HFFc6 (cell line): ENCODE results near the gene USP24. TPM values are rescaled to one million over a fixed set of nuclear protein-coding genes. Genes with fewer than 3 reads are reported as not detected.

Experiments
- DNase-seq: peaks from one replicate; pipeline ENCODE4 v3.0.0-alpha.2; 2018
- H3K27ac Mint-ChIP-seq: 2 replicates; pipeline ENCODE4 v1.8.0; 2020; ENCODE audit warnings: mild to moderate bottlenecking, mixed read lengths
- H3K27me3 Mint-ChIP-seq: 2 replicates; pipeline ENCODE4 v1.8.0; 2021; ENCODE audit warnings: mild to moderate bottlenecking, moderate library complexity, mixed read lengths; ENCODE audit not compliant: insufficient read depth
- H3K36me3 Mint-ChIP-seq: 2 replicates; pipeline ENCODE4 v1.8.0; 2021; ENCODE audit warnings: low read depth, mixed read lengths
- H3K4me1 Mint-ChIP-seq: 2 replicates; pipeline ENCODE4 v1.8.0; 2020; ENCODE audit warnings: low read depth, mixed read lengths
- H3K4me3 Mint-ChIP-seq: 2 replicates; pipeline ENCODE4 v1.8.0; 2020; ENCODE audit warnings: mild to moderate bottlenecking, moderate library complexity, mixed read lengths
- H3K9me3 Mint-ChIP-seq: 2 replicates; pipeline ENCODE4 v1.8.0; 2020; ENCODE audit warnings: mild to moderate bottlenecking, mixed read lengths
- total RNA-seq, 6 experiments: library from RNA; stranded (reverse); fragmentation: NEBNext Ultra II Directional; extraction: Animal tissue kit (Norgen Biotek cat#: 25700); gene quantifications; 2 replicates in 1 of 6; 3 replicates in 5 of 6; pipeline ENCODE4 v1.2.3, GENCODE V29; 2021
- TF ChIP-seq, protein P1 (sequence below): fragments of 200-600 bp; sonication (generic); IDR thresholded peaks from 2 replicates; pipeline ENCODE4 v1.5.0; 2021; ENCODE audit warnings: antibody characterized with exemption, mild to moderate bottlenecking

Gene USP24
- total RNA-seq, 6 experiments from 2014 or later: 22.5 to 27.8 (median 25.0) TPM

DNA sequence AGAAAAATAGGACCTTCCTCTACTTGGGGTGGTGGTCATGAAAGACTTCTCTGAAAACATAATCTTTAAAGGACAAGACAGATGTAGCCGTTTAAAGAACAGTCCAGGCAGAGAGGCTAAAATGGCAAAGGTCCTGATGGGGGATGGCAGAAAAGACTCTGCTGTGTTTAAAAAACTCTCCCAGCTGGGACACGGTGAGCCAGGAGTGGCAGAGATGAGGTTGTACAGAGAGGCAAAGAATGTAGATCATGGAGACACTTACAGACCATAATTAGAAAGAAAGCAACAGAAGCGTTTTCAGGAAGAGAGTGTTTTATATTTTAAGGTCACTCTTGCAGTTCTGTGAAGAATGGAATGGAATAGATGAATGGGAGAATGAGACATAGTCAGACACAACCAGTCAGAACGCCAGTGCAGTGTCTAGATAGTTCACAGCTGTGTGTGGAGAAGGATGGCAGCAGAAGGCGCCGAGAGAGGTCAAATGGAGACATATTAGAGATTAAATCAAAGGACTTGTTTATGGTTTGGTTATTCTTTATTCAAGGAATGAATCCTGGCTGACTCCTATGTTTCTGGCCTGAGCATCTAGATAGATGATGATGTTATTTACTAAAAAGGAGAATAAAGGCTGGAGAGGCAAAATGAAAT, 47.8 kb downstream of the USP24 start:
- peaks cover 22% of the 10 kb centered on the region for H3K36me3 Mint-ChIP-seq
- H3K9me3 Mint-ChIP-seq: no peaks in the 10 kb centered on the region
- no peak overlapping the region; the same call in 1 of the 2 replicates for H3K27ac Mint-ChIP-seq
- H3K4me3 Mint-ChIP-seq: no peak overlapping the region
- no peak for DNase-seq
- H3K4me1 Mint-ChIP-seq: peaks cover 9% of the 10 kb centered on the region; the same call in 1 of the 2 replicates
- TF ChIP-seq, protein P1, sequence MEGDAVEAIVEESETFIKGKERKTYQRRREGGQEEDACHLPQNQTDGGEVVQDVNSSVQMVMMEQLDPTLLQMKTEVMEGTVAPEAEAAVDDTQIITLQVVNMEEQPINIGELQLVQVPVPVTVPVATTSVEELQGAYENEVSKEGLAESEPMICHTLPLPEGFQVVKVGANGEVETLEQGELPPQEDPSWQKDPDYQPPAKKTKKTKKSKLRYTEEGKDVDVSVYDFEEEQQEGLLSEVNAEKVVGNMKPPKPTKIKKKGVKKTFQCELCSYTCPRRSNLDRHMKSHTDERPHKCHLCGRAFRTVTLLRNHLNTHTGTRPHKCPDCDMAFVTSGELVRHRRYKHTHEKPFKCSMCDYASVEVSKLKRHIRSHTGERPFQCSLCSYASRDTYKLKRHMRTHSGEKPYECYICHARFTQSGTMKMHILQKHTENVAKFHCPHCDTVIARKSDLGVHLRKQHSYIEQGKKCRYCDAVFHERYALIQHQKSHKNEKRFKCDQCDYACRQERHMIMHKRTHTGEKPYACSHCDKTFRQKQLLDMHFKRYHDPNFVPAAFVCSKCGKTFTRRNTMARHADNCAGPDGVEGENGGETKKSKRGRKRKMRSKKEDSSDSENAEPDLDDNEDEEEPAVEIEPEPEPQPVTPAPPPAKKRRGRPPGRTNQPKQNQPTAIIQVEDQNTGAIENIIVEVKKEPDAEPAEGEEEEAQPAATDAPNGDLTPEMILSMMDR: no peak
- H3K27me3 Mint-ChIP-seq: no peaks in the 10 kb centered on the region

DNA sequence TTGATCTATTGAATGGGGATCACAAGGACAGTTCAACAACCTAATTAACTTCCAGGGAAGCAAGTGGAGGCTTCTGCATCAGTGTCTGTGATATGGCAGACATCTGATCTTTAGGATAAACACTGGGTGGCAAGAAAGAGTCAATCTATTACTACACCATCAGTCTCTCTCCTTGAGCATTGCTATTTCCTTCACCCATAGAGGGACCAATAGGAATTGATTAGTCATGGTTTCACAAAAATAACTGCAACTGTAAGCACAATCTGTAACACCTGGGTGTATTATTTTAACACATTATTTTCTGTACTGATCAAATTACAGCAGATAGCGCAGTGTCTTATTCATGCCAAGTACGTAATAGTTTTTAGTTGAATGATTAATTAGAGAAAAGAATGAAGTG, 50.3 kb downstream of the USP24 start:
- no peaks in the 10 kb centered on the region for H3K9me3 Mint-ChIP-seq
- H3K36me3 Mint-ChIP-seq: peaks cover 8% of the 10 kb centered on the region; the same call in 1 of the 2 replicates
- no peak overlapping the region for H3K4me3 Mint-ChIP-seq
- no peaks in the 10 kb centered on the region for H3K27me3 Mint-ChIP-seq
- no peak for DNase-seq
- no peak overlapping the region for H3K27ac Mint-ChIP-seq
- H3K4me1 Mint-ChIP-seq: 0 out of 2 replicates have a peak, but pooled peaks cover 4% of the 10 kb centered on the region
- TF ChIP-seq, protein P1: no peak

DNA sequence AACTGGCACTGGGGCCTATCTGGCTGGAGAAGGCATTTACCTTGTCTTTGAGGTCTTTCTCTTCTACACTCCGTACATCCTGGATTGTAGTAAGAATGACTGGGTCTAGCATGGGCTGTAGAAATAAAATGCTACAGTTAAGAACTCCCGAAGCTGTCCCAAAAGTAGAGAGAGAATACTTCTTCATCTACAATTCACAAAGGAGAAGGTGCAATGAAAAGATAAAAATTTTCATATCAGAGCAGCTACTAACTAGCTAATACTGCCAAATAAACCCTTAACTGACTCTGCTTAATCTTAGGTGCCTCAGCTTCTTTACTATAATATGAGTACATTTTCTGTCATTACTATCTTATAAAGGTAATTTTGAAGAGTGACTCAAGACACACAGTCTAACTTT, 55.6 kb downstream of the USP24 start:
- Mint-ChIP-seq H3K4me3 (no peak overlapping the region), H3K9me3 (no peaks in the 10 kb centered on the region), H3K36me3 (peaks cover 14% of the 10 kb centered on the region), H3K27me3 (no peaks in the 10 kb centered on the region), H3K27ac (no peak overlapping the region), H3K4me1 (peaks cover 23% of the 10 kb centered on the region)
- TF ChIP-seq, protein P1: no peak
- DNase-seq: no peak

DNA sequence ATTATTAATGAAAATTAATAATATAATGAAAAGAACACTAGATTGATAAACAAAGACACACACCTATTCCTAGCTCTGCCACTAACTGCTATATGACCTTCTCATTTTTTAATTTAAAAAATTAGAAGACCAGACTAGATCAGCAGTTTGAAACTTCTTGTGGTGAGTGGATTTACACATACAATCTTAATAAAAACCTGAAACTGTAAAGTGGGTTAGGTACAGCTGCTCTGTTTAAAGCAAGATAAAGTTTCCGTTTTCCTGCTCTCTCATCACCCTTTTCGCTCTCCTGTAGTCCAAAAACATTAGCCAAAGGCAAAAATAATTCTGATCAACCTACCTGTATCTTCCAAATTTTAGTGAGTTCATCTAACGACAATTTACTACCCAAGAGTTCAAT, 58.6 kb downstream of the USP24 start:
- Mint-ChIP-seq H3K27ac (no peak overlapping the region), H3K36me3 (peaks cover 23% of the 10 kb centered on the region), H3K4me1 (peaks cover 23% of the 10 kb centered on the region), H3K4me3 (no peak overlapping the region), H3K9me3 (no peaks in the 10 kb centered on the region), H3K27me3 (no peaks in the 10 kb centered on the region; the same call in 1 of the 2 replicates)
- TF ChIP-seq, protein P1: no peak
- DNase-seq: no peak

DNA sequence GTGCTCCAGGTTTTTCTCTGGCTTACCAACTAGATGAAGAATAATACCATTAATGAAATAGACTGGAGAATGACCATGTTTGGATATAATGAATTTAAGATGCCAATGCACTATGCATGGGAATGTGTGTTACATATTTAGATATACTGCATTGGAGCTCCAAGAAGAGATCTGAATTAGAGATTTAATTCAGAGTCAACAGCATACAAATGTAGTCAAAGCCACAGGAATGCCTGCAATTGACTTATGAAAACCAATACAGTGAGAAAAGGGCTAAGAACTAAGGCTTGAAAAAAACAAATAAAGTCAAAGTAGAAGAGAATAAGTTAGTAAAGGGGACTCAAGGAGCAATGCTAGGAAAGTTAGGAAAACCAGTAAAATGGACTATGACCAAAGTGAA, 59.1 kb downstream of the USP24 start:
- Mint-ChIP-seq H3K9me3 (no peaks in the 10 kb centered on the region), H3K27ac (peak overlapping the region; percentile 60), H3K36me3 (peaks cover 23% of the 10 kb centered on the region), H3K27me3 (no peaks in the 10 kb centered on the region; the same call in 1 of the 2 replicates), H3K4me3 (no peak overlapping the region), H3K4me1 (peaks cover 23% of the 10 kb centered on the region)
- TF ChIP-seq, protein P1: no peak
- DNase-seq: peak; percentile 22
